HG03097 (cell line): ENCODE results near the gene NRBP1.
"Not testable (repeated sequence)": the region's sequence is repeated elsewhere in the genome, so short reads cannot be mapped to it uniquely, and the experiment has no call there.

Source experiments
- ATAC-seq: cut with Tn5 transposase; IDR thresholded peaks from one replicate; pipeline ENCODE4 v1.9.1; 2021; ENCODE audit not compliant: unreplicated experiment, low FRiP score

The NRBP1 gene

DNA sequence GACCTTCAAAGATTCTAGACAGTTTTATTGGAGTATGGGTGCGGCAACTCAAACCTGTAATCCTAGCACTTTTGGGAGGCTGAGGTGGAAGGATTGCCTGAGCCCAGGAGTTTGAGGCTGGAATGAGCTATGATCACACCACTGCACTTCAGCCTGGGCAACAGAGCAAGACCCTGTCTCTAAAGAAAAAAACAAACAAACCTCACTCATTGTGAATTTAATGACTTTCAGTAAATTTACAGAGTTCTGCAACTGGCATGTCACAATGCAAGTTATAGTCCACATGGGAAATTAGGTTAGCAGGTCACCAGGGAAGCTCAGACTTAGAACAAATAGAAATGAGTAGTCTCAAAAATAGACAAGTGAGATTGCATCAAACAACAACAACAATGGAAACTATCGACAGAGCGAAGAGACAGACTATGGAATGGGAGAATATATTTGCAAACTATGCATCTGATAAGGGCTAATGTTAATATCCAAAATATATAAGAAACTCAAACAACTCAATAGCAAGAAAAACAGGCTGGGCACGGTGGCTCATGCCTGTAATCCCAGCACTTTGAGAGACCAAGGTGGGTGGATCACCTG lies 6.7 kb upstream of the NRBP1 start:
- ATAC-seq, result no peak

DNA sequence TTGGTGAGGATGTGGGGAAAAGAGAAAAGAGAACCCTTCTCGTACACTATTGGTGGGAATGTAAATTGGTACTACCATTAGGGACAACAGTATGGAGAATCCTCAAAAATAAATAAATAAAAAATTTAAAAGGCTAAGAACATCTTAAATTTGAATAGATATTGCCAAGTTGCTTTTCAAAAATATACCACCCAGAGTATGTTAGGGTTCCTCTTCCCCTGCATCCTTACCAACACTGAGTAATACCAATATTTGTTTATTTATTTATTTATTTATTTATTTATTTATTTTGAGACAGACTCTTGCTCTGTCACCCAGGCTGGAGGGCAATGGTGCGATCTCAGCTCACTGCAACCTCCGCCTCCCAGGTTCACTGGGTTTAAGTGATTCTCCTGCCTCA lies 5.5 kb upstream of the NRBP1 start:
- ATAC-seq, result no peak

DNA sequence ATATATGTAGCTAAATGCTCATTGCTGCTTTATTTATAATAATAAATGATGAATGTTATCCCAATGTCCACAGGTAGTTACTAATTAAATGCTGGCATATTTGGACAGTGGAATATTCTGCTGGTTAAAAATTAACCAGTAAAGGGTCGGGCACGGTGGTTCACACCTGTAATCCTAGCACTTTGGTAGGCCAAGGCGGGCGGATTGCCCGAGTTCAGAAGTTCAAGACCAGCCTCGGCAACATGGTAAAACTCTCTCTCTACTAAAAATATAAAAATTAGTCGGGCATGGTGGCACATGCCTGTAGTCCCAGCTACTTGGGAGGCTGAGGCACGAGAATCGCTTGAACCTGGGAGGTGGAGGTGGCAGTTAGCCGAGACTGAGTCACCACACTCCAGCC lies 3.4 kb upstream of the NRBP1 start:
- not testable (repeated sequence) for ATAC-seq

DNA sequence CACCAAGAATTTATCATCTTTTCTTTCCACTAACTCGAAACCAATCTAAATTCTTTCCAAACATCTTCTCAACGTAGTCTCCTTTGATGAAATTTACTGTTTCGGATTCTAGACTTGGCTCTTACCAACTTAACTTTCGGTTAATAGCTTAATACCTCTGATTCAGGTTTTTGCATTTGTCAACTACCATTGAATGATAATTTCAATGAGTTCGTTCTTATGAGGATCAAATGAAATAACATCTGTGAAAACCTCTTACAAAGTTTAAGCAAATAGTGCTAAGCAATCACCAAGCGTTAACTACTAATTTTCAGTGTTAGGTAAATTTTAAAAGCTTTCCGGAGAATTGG lies 593 bp upstream of the NRBP1 start:
- ATAC-seq, result no peak

DNA sequence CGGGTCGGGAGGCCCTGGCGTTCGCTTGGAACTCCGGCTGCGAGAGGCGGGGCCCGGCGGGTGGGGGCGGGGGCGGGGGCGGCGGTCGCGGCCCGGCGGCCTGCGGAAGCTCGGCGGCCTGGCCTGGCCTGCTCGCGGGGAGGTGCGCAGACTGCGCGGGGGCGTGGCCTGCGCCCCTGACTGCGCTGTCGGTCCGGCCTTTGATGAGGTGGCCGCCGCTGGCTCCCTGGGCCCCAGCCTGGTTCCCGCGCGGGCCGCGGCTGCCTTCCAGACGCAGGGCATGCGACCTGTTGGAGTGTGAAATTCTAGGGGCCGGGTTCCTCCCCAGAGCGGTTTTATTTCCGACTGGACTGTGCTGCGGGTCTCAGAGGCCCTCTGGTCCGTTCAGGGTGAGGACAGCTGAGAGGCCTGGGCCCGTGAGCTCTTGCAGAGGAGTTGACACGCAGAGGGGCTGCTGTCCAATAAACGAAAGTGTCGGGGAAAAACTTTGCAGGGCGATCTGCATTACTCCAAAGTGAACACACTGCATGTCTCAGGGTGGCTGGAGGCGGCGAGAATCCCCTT lies 629 bp downstream of the NRBP1 start:
- peak; percentile 65 for ATAC-seq

DNA sequence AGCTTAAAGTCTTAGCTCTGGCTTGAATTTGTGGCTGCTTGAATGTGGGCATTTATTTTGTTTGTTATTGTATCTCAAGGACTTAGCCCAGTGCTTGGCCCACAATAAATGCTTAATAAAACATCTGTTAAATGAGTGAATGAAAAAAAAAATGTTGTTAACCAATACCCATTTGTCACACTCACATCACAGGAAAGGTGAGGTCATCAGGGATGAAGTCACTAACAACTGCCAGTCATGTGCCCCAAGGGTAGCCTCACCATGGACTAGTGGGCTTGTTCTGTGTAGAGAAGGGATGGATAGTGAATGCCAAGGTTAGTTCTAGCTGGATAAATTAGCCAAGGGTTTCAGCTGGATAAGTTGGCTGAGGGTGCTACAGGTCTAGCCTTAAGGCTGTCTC lies 3.0 kb downstream of the NRBP1 start:
- ATAC-seq, result no peak

DNA sequence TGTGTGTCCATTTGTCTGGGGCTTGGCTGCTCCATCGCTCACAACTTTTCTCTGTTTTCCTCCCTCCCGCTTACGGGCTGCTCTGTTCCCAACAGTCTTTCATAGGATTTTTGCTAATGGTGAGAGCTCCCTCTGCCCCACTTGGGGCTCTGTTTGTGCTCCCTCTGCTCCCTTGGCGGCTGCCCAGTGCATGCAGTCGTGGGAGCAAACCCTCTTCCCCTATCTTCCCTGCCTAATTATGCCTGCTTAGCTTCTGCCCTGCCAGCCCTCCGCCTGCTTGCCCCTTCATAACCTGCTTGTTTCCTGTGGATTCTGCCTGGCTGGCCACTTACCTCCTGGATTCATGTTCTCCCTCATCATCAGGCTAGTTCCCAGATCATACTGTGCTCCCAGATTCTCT lies 7.2 kb downstream of the NRBP1 start:
- no peak for ATAC-seq

DNA sequence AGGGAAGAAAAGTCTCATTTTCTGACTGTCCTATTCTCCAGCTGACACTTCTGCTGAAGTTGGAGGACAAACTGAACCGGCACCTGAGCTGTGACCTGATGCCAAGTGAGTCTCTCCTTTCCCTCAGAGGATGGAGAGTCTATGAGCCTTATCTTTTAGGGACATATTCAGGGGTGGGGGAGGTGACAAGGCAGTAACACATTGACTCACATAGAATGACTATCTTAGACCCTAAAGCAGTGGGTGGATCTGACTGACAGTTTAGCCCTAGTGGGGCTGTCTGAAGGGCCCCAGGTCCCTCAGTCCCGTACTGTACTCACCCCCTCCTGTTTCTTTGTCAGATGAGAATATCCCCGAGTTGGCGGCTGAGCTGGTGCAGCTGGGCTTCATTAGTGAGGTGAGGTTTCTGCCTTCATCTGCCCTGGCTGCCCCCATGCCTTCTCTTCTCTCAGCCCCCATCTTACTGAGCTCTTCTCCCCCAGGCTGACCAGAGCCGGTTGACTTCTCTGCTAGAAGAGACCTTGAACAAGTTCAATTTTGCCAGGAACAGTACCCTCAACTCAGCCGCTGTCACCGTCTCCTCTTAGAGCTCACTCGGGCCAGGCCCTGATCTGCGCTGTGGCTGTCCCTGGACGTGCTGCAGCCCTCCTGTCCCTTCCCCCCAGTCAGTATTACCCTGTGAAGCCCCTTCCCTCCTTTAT lies 12.9 kb downstream of the NRBP1 start:
- ATAC-seq, result no peak

DNA sequence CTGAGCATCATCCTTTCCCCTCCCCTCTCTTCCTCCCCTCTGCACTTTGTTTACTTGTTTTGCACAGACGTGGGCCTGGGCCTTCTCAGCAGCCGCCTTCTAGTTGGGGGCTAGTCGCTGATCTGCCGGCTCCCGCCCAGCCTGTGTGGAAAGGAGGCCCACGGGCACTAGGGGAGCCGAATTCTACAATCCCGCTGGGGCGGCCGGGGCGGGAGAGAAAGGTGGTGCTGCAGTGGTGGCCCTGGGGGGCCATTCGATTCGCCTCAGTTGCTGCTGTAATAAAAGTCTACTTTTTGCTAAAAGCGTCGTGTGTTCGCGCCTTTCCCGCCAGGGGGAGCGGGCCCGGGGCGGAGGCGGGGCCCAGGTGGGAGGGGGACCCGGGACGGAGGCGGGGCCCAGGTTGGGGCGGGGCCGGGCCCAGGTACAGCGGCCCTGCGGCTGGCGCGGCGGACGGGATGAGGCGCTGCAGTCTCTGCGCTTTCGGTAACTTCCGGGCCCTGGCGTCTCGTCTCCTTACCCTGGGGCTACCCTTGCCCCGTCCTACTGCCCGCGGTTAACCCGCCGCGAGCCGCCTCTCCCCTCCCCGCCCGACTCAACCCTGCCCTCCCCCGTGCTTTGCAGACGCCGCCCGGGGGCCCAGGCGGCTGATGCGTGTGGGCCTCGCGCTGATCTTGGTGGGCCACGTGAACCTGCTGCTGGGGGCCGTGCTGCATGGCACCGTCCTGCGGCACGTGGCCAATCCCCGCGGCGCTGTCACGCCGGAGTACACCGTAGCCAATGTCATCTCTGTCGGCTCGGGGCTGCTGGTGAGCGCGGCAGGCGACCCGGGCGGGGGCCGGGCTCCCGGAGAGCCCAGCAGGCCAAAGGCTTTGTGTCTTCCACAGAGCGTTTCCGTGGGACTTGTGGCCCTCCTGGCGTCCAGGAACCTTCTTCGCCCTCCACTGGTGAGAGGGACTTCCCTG lies 13.8 kb downstream of the NRBP1 start, which contains the start of gene KRTCAP3:
Gene KRTCAP3, plus strand, starts transcription at position 424 of the 962 bp plus-strand sequence. Its CDS starts 32 bp downstream, at position 456.
- no peak for ATAC-seq

DNA sequence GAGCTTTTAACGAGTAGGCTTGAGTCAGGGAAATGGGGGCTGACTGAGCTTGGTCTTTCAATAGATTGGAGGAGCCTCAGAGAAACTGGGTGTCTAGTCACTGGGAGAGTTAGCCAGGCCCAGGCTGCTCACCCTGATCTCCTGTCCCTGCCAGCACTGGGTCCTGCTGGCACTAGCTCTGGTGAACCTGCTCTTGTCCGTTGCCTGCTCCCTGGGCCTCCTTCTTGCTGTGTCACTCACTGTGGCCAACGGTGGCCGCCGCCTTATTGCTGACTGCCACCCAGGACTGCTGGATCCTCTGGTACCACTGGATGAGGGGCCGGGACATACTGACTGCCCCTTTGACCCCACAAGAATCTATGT lies 14.5 kb downstream of the NRBP1 start:
- ATAC-seq, result no peak

DNA sequence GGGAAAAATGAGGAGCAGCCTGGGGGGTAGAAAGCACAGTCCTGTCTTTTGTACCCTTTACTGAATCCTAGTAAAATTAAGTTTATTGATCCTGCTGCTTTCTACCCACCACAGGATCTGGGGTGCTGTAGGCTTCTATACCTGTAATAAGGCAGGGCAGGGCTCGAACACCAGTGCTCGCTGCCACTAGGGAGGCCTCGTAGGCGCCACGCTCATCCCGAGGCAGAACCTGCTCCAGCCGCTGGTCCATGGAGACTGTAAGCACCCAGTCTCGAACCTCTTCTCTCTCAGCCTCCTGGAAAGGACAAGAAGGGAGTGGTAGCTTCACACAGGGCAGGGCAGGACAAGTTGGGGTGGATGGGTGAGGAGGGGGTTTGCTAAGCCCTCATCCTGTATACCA lies 16.7 kb downstream of the NRBP1 start:
- no peak for ATAC-seq

DNA sequence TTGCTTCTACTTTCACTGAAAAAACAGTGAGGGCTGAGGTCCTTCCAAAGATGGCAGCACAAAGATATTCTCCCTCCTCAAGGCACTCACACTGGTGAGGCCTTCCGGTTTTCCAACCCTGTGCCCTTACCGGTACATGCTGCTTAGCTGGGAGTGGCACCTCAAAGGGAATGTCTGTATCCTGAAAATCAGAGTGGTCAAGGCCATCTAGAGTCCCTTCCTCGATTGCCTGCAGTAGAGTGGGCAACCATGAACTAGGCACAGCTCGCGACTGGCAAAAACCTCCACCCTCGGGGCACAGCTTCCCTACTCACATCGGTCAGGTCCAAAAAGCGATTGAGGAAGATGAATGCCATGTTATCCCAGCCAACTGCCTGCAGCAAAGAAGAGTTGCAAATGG lies 17.2 kb downstream of the NRBP1 start:
- no peak for ATAC-seq

DNA sequence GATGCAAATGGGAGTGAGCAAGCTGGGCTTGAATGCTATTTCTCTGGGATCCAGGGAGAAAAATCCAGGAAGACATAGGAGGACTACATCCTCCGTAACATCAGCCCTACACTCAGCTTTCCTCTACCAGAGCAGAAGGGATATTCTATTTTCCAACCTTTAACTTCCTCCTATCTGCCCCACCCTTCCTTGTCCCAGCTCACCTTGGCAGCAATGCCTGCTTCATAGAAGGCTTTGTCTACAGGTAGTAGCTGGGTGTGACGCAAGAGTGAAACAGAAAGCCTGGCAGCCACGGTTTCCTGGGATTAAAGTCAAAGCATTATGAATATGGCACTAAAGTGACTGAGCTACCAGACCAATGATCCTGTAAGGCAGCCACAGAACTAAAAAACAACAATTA lies 17.6 kb downstream of the NRBP1 start:
- no peak for ATAC-seq

DNA sequence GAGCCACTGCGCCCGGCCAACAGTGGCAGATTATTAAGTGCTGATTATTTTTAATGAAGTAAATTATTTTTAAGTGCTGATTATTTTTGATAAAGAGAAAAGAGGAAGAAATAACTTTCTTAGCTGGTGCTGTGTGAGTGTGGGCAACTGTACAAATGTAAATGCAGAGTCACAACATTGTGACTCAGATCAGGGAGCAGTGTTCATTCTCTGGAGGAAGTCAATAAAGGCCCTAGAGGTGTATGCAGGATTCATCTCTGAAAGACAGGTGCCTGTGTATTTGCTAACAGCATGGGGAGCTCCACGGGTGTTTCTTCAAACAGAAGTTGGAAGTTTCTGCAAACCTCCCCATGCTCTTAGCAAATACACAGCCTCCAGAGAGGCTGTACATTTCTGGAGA lies 19.9 kb downstream of the NRBP1 start:
- no peak for ATAC-seq

DNA sequence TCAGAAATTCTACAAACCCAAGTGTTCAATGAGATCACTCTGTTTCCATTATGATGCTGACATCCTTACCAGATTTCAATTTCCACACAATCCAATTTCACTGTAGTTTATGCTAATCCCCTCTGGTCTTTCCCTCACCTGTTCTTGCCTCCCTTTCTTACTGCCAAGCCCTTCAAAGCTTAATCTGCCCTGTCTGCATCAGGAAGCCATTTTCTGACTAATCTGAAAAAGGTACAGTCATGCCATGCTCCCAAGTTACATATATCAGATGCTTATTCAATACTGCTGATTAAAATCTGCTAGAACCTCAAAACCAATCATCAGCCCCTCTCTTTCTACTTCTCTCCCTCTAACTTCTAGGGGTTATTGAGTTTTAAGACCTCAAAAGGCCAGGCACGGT lies 22.7 kb downstream of the NRBP1 start:
- no peak for ATAC-seq

DNA sequence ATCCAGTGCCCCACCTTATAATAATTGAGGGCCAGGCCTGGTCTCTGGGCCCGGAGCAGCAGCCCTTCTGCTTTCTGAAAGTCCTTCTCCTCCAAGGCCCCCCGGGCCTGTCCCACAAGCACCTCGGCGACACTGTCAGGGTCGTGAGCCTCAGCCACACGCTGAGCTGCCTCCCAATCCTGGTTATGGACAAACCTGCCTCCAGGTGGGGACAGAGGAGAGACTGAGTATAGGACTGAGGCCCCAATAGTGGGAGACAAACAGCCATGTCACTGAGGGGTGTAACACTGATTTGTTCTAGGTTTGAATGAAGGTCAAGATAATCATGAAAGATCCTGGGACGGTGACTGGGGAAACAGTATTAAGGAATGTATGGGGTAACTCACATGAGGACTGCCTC lies 25.5 kb downstream of the NRBP1 start:
- ATAC-seq, result no peak

DNA sequence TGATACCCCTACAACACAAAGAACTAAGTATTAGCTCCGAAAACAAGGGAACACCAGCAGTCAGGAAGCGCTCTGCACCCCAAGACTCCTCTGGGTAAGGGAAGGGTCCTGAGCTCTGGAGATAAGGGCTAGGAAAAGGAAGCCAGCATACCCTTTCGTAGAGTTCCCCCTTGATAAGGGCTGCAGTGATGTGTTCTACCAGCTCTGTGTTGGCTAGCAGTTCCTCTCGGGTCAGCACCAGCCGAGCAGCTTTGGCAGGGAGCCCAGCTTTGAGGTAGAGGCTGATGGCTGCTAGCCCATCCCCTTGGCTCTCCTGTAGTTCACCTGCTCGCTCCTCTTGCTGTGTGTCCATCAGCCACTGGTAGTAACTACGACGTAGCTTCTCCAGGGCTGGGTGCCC lies 32.7 kb downstream of the NRBP1 start:
- no peak for ATAC-seq

DNA sequence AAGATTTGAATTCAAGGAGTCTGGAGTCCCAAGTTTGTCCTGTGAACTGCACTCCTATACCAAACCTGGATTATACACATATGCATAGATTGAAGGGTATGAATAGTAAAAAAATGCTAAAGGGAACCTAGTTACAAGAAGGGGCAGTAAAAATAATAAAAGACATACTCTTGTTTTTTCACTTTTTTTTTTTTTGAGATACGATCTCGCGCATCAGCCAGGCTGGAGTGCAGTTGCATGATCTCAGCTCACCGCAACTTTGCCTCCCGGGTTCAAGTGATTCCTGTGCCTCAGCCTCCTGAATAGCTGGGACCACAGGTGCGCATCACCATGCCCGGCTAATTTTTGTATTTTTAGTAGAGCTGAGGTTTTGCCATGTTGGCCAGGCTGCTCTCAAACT lies 36.0 kb downstream of the NRBP1 start:
- no peak for ATAC-seq

DNA sequence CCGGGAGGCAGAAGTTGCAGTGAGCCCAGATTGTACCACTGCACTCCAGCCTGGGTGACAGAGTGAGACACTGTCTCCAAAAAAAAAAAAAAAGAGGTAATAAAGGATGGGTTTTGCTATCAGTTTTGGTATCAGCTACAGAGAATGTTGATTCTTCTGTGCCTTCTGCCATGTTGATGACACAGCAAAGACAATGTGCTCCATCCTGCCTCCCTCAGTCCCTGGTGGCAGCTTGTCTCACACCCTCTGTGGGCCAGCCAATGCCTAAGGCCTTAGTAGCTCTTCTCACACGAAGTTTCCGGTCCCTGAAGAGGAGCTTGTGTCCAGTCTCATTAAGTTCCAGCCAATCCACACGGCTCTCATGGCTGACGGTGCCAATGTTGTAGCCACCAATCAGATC lies 43.5 kb downstream of the NRBP1 start:
- ATAC-seq, result no peak

DNA sequence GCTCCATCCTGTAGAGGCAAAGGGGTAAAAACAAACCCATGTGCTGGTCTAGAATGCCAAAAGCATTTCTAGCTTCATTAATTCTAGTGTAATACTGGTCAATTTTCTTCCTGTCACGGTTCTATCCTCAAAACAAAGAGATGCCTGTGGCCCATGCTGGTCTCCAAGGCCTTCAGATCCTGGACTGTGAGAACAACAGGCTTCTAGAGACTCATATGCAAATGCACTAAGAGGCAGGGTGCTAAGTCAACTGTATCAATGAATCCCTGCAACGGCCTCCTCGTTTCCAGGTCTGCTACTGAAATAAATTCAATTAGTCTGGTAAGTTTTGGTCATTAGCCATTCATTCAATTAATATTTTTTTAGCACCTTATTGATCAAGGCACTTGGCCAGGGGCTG lies 57.1 kb downstream of the NRBP1 start:
- ATAC-seq, result no peak

DNA sequence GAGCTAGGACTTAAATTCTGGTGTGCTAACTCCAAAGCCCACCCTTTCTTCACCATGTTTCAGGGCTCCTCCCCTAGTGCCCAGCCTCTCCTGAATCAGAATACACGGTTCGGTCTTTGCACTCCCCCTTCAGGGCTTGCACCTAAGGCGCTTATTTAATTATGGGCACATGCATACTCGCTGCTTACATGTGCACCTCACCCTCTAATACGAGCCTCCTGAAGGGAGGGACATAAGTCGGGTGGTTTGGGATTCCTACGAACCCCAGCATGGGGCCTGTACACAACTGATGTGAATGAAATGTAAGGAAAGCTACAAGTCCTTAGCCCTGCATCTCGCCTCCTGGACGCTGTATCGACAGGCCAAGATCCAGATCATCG lies 60.7 kb downstream of the NRBP1 start:
- peak; percentile 15 for ATAC-seq
